WTC11 (cell line): Measurements from ENCODE around the gene KLRF2. TPM values are rescaled to one million over a fixed set of nuclear protein-coding genes. Genes with fewer than 3 reads are reported as not detected.

Experiments used
- ATAC-seq: fragments of 200-7000 bp; cut with Tn5 transposase; 2 replicates; pipeline ENCODE4 v1.10.0; 2021; ENCODE audit warnings: mild to moderate bottlenecking, moderate library complexity
- CTCF ChIA-PET: fragments of 300-600 bp; sonication (Branson Sonifier 250); formaldehyde crosslinking; loops from one replicate; lab custom pipeline; 2021; ENCODE audit warnings: antibody characterized with exemption; lab: Charles Lee
- POLR2A ChIA-PET: fragments of 350-600 bp; sonication (Branson Sonifier 250); formaldehyde crosslinking; loops from one replicate; lab custom pipeline; 2021; ENCODE audit warnings: antibody characterized with exemption; lab: Charles Lee
- DNase-seq: peaks from one replicate; pipeline ENCODE4 v3.0.0; 2021; ENCODE audit warnings: low spot score
- H3K27ac Mint-ChIP-seq: 2 replicates; pipeline ENCODE4 v1.8.0; 2021; ENCODE audit warnings: mixed read lengths
- H3K27me3 Mint-ChIP-seq: 2 replicates; pipeline ENCODE4 v1.8.0; 2021; ENCODE audit warnings: low read depth, mild to moderate bottlenecking, moderate library complexity, mixed read lengths
- H3K36me3 Mint-ChIP-seq: 2 replicates; pipeline ENCODE4 v1.8.0; 2021; ENCODE audit warnings: mixed read lengths
- H3K4me1 Mint-ChIP-seq: 2 replicates; pipeline ENCODE4 v1.8.0; 2022; ENCODE audit warnings: mixed read lengths
- H3K4me3 Mint-ChIP-seq: 2 replicates; pipeline ENCODE4 v1.8.0; 2021; ENCODE audit warnings: mild to moderate bottlenecking, moderate library complexity, mixed read lengths
- H3K9me3 Mint-ChIP-seq: 2 replicates; pipeline ENCODE4 v1.8.0; 2021; ENCODE audit warnings: mixed read lengths
- CREM ChIP-seq: sonication (generic); formaldehyde crosslinking; IDR thresholded peaks from 2 replicates; pipeline ENCODE4 v1.8.1; 2022; ENCODE audit warnings: mild to moderate bottlenecking, missing genetic modification reagents, moderate library complexity
- EMX1 ChIP-seq: fragments of 250-450 bp; sonication (Bioruptor Pico); IDR thresholded peaks from 2 replicates; pipeline ENCODE4 v1.8.0; 2021; ENCODE audit warnings: mild to moderate bottlenecking
- KAT7 ChIP-seq: sonication (generic); formaldehyde crosslinking; IDR thresholded peaks from 2 replicates; pipeline ENCODE4 v1.8.1; 2023; ENCODE audit warnings: missing genetic modification reagents, mild to moderate bottlenecking, borderline replicate concordance
- NFYB ChIP-seq: sonication (generic); formaldehyde crosslinking; conservative IDR thresholded peaks from 2 replicates; pipeline ENCODE4 v1.8.0; 2022; ENCODE audit warnings: low read depth, missing genetic modification reagents
- NR2C2 ChIP-seq: sonication (generic); formaldehyde crosslinking; IDR thresholded peaks from 2 replicates; pipeline ENCODE4 v1.8.0; 2022; ENCODE audit warnings: mild to moderate bottlenecking, missing genetic modification reagents
- SMAD3 ChIP-seq: sonication (generic); formaldehyde crosslinking; IDR thresholded peaks from 2 replicates; pipeline ENCODE4 v1.8.0; 2022; ENCODE audit warnings: missing genetic modification reagents, mild to moderate bottlenecking, borderline replicate concordance
- SMAD4 ChIP-seq: sonication (generic); formaldehyde crosslinking; IDR thresholded peaks from 2 replicates; pipeline ENCODE4 v1.8.0; 2022; ENCODE audit warnings: mild to moderate bottlenecking, missing genetic modification reagents
- SOX15 ChIP-seq: fragments of 250-450 bp; sonication (Bioruptor Pico); IDR thresholded peaks from 2 replicates; pipeline ENCODE4 v1.9.0; 2021; ENCODE audit warnings: mild to moderate bottlenecking
- TCF7 ChIP-seq: sonication (generic); formaldehyde crosslinking; IDR thresholded peaks from 2 replicates; pipeline ENCODE4 v1.8.0; 2022; ENCODE audit warnings: mild to moderate bottlenecking, low read depth, missing genetic modification reagents, moderate library complexity
- total RNA-seq: library from RNA; stranded (reverse); gene quantifications from 3 replicates; pipeline ENCODE4 v1.2.3, GENCODE V29; 2021
- TF ChIP-seq, protein P1 (sequence below): sonication (generic); formaldehyde crosslinking; IDR thresholded peaks from 2 replicates; pipeline ENCODE4 v1.8.1; 2023; ENCODE audit warnings: mild to moderate bottlenecking, missing genetic modification reagents, borderline replicate concordance
- TF ChIP-seq, protein P2 (sequence below): sonication (generic); formaldehyde crosslinking; IDR thresholded peaks from 2 replicates; pipeline ENCODE4 v1.8.0; 2022; ENCODE audit warnings: mild to moderate bottlenecking, missing genetic modification reagents
- TF ChIP-seq, protein P3 (sequence below): fragments of 250-450 bp; sonication (Bioruptor Pico); IDR thresholded peaks from 2 replicates; pipeline ENCODE4 v1.9.0; 2021; ENCODE audit warnings: mild to moderate bottlenecking, borderline replicate concordance
- TF ChIP-seq, protein P4 (sequence below): fragments of 250-450 bp; sonication (Bioruptor Pico); conservative IDR thresholded peaks from 2 replicates; pipeline ENCODE4 v1.9.0; 2021; ENCODE audit warnings: mild to moderate bottlenecking
- TF ChIP-seq, protein P5 (sequence below): sonication (generic); formaldehyde crosslinking; IDR thresholded peaks from 2 replicates; pipeline ENCODE4 v1.8.1; 2023; ENCODE audit warnings: mild to moderate bottlenecking, moderate library complexity, missing genetic modification reagents

Gene KLRF2
- total RNA-seq, 1 experiment from 2014 or later: not detected

DNA sequence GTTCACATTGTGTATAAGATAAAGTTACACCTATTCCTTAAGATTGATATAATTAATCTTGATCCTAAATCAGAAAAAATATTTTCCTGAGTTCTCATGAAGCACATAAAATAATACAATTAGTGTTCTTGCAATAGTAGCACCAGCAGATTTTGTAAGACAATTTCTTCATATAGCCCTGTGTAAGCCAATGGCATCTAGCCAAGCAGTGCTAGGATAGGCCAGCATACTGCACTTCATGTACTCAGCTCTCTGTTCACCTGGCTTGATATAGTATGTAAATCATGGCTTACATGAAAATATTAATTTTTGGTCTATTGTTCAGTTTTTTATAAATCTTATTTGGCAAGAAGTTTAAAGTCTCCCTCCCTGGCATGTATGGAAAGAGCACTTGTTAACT is 1.9 kb downstream of the KLRF2 start (continued):
- TF ChIP-seq, protein P1, sequence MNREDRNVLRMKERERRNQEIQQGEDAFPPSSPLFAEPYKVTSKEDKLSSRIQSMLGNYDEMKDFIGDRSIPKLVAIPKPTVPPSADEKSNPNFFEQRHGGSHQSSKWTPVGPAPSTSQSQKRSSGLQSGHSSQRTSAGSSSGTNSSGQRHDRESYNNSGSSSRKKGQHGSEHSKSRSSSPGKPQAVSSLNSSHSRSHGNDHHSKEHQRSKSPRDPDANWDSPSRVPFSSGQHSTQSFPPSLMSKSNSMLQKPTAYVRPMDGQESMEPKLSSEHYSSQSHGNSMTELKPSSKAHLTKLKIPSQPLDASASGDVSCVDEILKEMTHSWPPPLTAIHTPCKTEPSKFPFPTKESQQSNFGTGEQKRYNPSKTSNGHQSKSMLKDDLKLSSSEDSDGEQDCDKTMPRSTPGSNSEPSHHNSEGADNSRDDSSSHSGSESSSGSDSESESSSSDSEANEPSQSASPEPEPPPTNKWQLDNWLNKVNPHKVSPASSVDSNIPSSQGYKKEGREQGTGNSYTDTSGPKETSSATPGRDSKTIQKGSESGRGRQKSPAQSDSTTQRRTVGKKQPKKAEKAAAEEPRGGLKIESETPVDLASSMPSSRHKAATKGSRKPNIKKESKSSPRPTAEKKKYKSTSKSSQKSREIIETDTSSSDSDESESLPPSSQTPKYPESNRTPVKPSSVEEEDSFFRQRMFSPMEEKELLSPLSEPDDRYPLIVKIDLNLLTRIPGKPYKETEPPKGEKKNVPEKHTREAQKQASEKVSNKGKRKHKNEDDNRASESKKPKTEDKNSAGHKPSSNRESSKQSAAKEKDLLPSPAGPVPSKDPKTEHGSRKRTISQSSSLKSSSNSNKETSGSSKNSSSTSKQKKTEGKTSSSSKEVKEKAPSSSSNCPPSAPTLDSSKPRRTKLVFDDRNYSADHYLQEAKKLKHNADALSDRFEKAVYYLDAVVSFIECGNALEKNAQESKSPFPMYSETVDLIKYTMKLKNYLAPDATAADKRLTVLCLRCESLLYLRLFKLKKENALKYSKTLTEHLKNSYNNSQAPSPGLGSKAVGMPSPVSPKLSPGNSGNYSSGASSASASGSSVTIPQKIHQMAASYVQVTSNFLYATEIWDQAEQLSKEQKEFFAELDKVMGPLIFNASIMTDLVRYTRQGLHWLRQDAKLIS (CRISPR knock-in tag): no peak
- TF ChIP-seq SOX15 (CRISPR knock-in tag) (no peak), CREM (CRISPR knock-in tag) (no peak), EMX1 (CRISPR knock-in tag) (no peak)
- TF ChIP-seq, protein P2, sequence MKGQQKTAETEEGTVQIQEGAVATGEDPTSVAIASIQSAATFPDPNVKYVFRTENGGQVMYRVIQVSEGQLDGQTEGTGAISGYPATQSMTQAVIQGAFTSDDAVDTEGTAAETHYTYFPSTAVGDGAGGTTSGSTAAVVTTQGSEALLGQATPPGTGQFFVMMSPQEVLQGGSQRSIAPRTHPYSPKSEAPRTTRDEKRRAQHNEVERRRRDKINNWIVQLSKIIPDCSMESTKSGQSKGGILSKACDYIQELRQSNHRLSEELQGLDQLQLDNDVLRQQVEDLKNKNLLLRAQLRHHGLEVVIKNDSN (CRISPR knock-in tag): no peak
- TF ChIP-seq, protein P3, sequence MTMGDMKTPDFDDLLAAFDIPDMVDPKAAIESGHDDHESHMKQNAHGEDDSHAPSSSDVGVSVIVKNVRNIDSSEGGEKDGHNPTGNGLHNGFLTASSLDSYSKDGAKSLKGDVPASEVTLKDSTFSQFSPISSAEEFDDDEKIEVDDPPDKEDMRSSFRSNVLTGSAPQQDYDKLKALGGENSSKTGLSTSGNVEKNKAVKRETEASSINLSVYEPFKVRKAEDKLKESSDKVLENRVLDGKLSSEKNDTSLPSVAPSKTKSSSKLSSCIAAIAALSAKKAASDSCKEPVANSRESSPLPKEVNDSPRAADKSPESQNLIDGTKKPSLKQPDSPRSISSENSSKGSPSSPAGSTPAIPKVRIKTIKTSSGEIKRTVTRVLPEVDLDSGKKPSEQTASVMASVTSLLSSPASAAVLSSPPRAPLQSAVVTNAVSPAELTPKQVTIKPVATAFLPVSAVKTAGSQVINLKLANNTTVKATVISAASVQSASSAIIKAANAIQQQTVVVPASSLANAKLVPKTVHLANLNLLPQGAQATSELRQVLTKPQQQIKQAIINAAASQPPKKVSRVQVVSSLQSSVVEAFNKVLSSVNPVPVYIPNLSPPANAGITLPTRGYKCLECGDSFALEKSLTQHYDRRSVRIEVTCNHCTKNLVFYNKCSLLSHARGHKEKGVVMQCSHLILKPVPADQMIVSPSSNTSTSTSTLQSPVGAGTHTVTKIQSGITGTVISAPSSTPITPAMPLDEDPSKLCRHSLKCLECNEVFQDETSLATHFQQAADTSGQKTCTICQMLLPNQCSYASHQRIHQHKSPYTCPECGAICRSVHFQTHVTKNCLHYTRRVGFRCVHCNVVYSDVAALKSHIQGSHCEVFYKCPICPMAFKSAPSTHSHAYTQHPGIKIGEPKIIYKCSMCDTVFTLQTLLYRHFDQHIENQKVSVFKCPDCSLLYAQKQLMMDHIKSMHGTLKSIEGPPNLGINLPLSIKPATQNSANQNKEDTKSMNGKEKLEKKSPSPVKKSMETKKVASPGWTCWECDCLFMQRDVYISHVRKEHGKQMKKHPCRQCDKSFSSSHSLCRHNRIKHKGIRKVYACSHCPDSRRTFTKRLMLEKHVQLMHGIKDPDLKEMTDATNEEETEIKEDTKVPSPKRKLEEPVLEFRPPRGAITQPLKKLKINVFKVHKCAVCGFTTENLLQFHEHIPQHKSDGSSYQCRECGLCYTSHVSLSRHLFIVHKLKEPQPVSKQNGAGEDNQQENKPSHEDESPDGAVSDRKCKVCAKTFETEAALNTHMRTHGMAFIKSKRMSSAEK (CRISPR knock-in tag): no peak

DNA sequence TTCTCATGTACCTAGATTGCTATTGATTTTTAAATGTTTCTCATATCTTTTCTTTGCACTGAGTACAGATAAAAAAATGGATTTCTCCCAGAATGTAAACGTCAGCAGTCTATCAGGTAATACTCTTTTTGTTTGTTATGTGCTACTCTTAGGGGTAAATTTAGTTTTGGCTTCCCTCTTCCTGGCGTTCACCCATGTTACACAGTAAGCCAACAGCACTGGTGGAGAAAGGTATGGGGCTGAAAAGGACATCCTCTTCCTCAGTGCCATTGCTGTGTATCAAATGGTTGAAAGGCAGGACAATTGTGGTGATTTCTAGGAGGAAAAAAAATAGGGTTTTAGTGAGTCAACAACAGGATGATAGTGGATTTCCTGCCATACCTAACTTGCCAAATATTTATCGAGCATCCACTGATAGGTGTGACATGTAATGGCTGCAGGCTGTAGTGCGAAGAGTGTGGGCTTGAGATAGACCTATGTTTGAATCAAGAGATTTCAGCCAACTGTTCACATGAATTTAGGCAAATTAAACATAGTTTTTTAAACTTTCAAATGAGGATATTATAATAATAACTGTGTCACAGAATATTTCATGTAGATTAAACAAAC is 7.5 kb downstream of the KLRF2 start:
- Mint-ChIP-seq H3K9me3 (no peaks in the 10 kb centered on the region), H3K4me1 (no peaks in the 10 kb centered on the region), H3K27me3 (no peaks in the 10 kb centered on the region), H3K36me3 (no peaks in the 10 kb centered on the region), H3K4me3 (no peak overlapping the region), H3K27ac (no peak overlapping the region)
- CTCF ChIA-PET: no interaction called here
- DNase-seq (no peak), ATAC-seq (no peak)
- POLR2A ChIA-PET: no interaction called here
- TF ChIP-seq, protein P4, sequence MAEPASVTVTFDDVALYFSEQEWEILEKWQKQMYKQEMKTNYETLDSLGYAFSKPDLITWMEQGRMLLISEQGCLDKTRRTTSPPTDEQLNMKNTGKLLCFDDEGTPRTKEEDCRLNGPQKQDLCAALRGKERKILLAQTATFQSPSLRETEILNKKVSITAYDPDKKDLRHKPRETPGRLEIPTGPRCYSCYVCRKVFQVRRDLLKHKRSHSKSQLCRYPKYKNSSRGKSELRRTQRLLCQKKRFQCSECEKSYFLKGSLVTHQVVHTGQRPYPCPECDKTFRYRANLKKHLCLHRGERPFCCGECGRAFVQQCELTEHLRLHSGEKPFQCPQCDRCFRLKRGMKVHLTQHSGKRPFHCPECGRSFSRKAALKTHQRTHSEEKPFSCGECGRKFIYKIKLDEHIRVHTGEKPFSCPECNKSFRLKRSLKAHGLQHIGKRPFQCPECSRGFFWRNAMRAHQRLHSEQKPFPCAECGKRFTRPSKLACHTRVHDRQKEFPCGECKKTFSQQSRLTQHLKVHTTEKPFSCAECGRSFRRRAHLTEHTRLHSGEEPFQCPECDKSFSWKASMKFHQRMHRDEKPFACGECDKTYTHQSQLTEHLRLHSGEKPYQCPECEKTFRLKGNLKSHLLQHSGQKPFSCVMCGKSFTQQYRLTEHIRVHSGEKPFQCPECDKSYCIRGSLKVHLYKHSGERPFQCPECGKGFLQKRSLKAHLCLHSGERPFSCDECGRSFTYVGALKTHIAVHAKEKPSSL: no peak
- no peak for TF ChIP-seq SMAD3 (CRISPR knock-in tag)
- TF ChIP-seq KAT7 (CRISPR knock-in tag): no peak

DNA sequence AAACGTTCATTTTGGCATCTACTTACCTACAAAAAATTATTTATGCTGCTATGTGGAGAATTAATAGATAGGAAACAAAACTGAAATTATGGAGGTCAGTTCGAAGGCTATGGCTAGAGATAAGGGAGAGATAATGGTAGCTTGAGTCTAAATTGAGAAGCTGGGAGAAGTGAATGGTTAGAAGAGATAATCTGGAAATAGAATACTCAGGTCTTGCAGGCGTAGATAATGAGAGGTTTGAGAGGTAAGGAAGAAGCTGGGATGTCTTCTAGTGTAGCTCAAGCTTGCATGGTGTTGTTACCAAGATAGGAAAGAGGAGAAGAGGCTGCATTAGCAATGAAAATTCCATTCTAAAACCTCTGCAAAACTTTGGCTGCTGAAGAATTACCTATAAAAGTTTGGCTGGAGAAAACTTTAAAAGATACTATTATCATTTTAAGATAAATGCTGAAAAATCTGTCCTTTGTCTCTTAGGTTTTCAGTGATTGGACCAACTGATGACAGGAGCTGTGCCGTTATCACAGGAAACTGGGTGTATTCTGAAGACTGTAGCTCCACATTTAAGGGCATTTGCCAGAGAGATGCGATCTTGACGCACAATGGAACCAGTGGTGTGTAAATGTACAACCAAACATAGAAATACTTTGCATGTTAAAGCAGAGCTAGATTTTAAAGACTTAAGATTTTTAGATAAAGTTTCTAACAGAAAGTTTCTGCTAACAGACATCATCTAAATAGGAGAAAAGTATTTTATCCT is 14.1 kb downstream of the KLRF2 start:
- ChIA-PET CTCF (interaction anchor here (1.2 kb wide), 1 partner anchor 153 kb away, joined by 3 read pairs; no protein-coding TSS in a partner anchor), POLR2A (no interaction called here)
- H3K9me3 Mint-ChIP-seq: no peaks in the 10 kb centered on the region
- DNase-seq (no peak), ATAC-seq (no peak)
- H3K27me3 Mint-ChIP-seq: no peaks in the 10 kb centered on the region
- TF ChIP-seq, protein P5, sequence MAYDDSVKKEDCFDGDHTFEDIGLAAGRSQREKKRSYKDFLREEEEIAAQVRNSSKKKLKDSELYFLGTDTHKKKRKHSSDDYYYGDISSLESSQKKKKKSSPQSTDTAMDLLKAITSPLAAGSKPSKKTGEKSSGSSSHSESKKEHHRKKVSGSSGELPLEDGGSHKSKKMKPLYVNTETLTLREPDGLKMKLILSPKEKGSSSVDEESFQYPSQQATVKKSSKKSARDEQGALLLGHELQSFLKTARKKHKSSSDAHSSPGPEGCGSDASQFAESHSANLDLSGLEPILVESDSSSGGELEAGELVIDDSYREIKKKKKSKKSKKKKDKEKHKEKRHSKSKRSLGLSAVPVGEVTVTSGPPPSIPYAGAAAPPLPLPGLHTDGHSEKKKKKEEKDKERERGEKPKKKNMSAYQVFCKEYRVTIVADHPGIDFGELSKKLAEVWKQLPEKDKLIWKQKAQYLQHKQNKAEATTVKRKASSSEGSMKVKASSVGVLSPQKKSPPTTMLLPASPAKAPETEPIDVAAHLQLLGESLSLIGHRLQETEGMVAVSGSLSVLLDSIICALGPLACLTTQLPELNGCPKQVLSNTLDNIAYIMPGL (CRISPR knock-in tag): no peak
- TF ChIP-seq SMAD3 (CRISPR knock-in tag) (no peak), KAT7 (CRISPR knock-in tag) (no peak), SMAD4 (CRISPR knock-in tag) (no peak), NFYB (CRISPR knock-in tag) (no peak), TCF7 (CRISPR knock-in tag) (no peak), NR2C2 (no peak)
- H3K4me1 Mint-ChIP-seq: peaks cover 21% of the 10 kb centered on the region
- H3K36me3 Mint-ChIP-seq: peaks cover 5% of the 10 kb centered on the region; the same call in 1 of the 2 replicates
- no peak overlapping the region for H3K27ac Mint-ChIP-seq
- no peak overlapping the region for H3K4me3 Mint-ChIP-seq
